Measurements from ENCODE around the gene BCR.
"Not testable (repeated sequence)": the region's sequence is repeated elsewhere in the genome, so short reads cannot be mapped to it uniquely, and the experiment has no call there.

The BCR gene

GRCh38 chr22:23180301-23180892 lies at the start of gene BCR:
Gene BCR, plus strand, starts transcription at chr22:23180509. Its CDS starts 452 bp downstream, at chr22:23180961.
- peak; percentile 88 for DNase-seq

GRCh38 chr22:23130697-23131096 lies 49.6 kb upstream of the BCR start:
- no peak for DNase-seq

DNA sequence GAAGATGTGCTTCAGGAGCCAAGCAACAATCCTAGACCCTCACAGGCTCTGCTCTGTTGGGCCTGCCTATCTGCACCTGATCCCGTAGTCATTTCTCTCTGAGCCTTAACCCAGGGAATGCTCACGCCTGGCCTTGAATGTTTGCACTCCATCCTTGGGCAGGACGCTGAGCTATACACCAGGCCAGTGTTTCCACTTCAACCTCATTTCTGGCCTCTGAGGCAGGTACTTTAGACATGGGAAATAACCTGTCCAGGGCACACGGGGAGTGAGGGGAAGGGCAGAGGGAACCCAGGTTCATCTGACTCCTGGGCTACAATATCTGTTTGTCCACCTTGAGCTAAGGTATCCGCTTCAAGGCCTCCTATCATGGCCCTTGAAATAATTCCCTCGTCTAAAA lies 48.4 kb upstream of the BCR start:
- no peak for DNase-seq

- no peak for DNase-seq
These were observed 47.8 kb upstream of the BCR start for GRCh38 chr22:23132376-23133091.

DNA sequence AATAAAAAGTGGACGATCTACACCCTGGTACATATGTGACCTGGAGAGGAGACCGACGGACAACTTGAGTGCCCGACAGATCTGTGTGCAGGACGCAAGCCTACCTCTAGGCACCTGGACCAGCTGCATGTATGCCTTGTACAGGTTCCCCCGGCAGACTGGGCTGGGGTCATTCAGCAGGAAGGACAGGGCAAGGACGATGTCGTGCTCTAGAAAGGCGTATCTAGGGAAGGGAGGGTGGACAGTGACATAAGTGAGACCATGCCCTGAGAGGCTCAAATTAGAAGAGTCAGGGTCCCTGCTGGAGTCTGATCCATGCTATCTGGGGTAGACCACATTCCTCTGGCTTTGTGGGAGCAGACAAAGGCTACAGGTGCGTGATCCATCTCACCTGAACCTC lies 46.4 kb upstream of the BCR start:
- no peak for DNase-seq

- DNase-seq: not testable (repeated sequence)
These were observed 43.3 kb upstream of the BCR start for GRCh38 chr22:23136991-23137390.

DNA sequence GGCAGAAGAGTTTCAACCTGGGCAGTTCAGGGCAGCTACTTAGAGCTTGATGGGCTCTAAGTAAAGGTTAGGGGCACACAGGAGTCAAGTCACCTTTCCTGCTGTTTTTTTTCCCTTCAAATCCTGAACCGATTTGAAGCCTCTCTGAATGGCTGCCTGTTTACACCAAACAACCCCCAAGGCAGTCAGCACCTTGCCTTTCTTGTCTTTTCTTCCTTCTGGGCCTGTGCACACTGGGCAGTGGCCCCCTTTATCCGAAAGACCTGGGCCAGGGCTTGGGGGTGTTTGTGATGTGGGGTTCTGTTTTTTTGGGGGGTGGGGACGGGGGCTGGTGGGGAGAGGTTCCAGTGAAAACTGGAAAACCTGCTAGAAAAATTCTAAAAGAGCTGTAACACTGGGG lies 42.8 kb upstream of the BCR start:
- DNase-seq: no peak

- DNase-seq: no peak
These were observed 42.3 kb upstream of the BCR start for GRCh38 chr22:23137905-23138561.

DNA sequence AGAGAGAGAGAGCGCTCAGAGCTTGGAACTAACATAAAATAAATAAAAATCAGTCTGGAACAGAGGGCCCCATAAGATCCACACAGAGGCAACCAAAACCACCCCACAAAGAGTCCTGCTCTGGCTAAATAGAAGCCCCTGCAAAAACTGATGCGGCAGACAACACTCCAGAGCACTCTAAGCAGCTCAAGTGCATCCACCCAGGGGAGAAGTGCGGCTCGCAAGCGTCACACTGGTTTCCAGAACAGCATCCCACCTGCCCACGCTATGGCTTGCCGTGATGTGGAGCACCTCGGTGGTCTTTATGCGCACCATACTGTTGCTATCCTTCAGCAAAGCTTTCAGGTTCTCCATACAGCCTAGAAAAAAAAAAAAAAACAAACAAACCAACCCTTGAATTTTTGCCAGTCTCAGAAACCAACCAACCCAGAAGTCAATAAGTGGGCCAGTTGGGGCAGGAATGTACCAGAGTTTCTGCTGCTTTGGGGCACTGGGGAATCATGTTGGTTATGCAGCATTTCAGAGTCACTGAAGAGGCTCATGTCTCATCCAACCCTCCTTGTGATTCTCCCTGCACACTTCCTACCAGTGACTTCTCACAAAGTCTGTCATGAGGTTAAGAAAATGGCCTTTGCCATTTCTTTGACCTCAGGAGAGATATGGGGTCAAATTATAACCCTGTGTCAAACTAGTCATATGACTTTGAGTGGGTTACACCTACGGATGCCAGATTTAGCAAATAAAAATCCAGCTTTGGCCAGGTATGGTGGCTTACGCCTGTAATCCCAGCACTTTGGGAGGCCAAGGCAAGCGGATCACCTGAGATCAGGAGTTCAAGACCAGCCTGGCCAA lies 41.5 kb upstream of the BCR start:
- no peak for DNase-seq

DNA sequence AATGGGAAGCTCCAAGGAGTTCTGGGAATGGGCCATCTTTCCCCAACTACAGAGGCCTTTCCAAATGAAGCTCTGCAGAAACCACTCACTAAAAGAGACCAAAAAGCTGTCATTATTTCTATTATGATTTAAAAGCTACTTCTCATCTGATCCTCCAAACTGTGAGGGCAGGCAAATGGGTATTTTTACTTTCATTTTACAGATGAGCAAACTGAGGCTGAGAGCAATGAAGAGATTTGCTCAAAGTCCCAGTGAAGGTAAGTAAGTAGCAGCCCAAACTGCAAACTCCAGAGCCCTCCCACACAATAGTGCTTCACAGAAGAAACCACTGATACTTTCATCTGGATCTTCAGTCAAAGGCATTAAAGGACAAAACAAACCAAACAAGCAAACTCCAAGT lies 39.9 kb upstream of the BCR start:
- DNase-seq: no peak

DNA sequence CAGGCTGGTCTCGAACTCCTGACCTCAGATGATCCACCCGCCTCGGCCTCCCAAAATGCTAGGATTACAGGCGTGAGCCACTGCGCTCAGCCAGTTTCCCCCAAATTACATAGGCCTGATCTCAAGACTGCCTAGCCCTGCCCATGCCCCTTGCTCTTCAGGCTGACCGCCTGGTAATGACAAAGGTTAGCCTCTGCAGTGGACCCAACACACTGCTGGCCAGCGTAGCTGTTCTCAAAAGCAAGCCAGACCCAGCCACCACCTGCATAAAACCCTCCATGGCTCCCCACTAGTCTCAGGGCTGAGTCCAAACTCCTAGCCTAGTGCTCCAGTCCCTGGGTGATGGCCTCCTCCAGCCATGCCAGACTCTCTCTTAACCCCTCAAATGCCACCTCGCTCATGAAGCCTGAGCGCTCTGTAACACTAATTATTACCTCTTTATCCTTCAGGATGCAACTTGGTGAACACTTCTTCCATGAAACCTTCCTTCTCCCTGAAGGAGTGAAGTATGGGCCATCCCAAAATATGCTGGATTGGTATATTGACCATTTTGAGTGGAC lies 37.7 kb upstream of the BCR start:
- DNase-seq: no peak

GRCh38 chr22:23143119-23143518 lies 37.2 kb upstream of the BCR start:
- DNase-seq: no peak

- DNase-seq: no peak
These were observed 35.9 kb upstream of the BCR start for GRCh38 chr22:23144432-23144831.

DNA sequence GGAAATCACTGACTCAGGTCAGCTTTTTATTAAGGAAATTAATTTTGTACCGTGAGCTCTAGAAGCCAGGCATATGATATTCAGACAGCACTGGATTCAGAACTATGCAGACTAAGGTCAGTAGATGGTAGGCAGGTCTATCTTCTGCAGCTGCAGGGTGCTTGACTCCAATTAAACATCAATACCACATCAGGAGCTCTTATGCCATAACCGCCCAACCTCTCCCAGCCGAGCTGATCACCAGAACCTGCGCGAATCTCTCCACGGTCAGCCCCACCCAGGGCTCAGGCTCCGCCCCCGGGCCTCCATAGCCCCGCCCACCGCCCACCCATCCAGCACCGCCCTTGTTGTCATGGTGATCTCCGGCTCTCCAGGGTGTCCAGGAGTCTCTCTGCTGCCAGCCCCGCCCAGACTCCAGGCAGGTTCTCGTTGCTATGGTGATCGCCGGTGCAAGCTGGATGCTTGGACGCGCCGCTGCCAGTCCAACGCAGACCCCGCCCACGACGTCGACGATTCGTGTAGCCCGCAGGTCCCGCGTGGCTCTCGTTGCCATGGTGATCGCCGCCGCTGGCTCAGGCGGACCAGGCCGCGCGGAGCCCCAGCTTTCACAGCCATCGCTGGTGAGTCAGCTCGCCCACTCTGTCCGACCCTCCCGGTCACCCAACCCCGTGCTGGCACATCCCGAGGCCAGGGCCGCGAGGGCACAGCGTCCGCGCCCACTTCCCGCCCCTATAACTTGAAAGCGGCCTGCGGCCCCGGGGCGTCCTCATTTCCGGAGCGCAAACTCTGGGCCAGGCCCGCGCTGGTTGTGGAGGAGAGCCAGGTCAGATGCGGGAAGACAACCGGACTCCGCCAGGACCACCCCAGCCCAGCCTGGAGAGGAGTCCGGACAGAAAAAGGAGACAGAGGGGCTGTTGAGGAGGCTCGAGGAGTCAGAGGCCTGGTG lies 35.1 kb upstream of the BCR start, which contains the start of gene RAB36:
Gene RAB36 (plus strand): TSS at position 546 of the 946 bp plus-strand sequence. CDS start 1,140 bp downstream, outside the sequence.
- peak; percentile 99 for DNase-seq

- no peak for DNase-seq
These were observed 34.3 kb upstream of the BCR start for GRCh38 chr22:23145878-23146470.

- no peak for DNase-seq
These were observed 33.7 kb upstream of the BCR start for GRCh38 chr22:23146478-23147205.

GRCh38 chr22:23147617-23148387 lies 32.5 kb upstream of the BCR start:
- DNase-seq: no peak

- DNase-seq: peak; percentile 81
These were observed 30.5 kb upstream of the BCR start for GRCh38 chr22:23149743-23150238.

DNA sequence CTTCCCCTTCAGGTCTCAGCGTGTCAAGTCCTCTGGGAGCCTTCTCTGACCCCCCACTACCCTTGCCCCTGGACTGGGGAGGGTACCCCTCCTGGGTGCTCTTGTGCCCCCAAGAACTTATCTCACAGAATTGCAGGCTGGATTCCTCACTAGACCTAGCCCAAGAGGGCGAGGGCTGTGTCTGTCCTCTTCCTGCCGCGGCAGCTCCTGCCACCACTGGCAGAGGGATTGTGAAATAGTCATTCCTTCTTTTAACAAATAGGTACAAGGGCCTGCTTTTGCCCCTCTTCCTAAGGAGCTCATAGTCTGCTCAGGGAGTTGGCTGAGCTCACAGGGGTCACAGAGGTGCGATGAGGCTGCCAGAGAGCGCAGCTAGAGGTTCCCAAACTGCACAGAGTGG lies 29.5 kb upstream of the BCR start:
- DNase-seq: no peak

Measured in eye (tissue), 1 donor.